Panc1 (cell line): Measurements from ENCODE around the gene PHLPP1.

Experiments
- CTCF ChIP-seq: fragments of 450-650 bp; IDR thresholded peaks from 2 replicates; pipeline ENCODE4 v1.5.1; 2017; ENCODE audit warnings: mild to moderate bottlenecking
- REST ChIP-seq, 2 experiments: IDR thresholded peaks; 2 replicates each; pipeline ENCODE4 v1.6.1; 2011 to 2012; ENCODE audit warnings: low read depth in 2 of 2, control low read depth in 1 of 2, low read length in 1 of 2, mild to moderate bottlenecking in 1 of 2, moderate library complexity in 1 of 2; ENCODE audit not compliant: insufficient read depth in 1 of 2

- TF ChIP-seq CTCF, result no peak
- no peak for TF ChIP-seq REST (IDR thresholded peaks at IDR 0.05; ENCODE audit: insufficient read depth in 1 of 2, low read depth in 2 of 2, low read length in 1 of 2)
These were observed 285.5 kb downstream of the PHLPP1 start for GRCh38 chr18:63000839-63001238.
